ENCODE data around the gene SMAD4. TPM values are rescaled to one million over a fixed set of nuclear protein-coding genes. Genes with fewer than 3 reads are reported as not detected.

Gene SMAD4
- polyA plus RNA-seq, 3 donors, result 21.0 to 34.0 (median 29.1) TPM

- H3K9ac ChIP-seq (ENCODE audit: insufficient read depth, low read length, poor library complexity, severe bottlenecking), result peak overlapping the region; percentile 86
- peaks cover 49% of the 10 kb centered on the region for H4K20me1 ChIP-seq (ENCODE audit: insufficient read depth, low read length)
- H3K4me1 ChIP-seq (ENCODE audit: control insufficient read depth in 1 of 2, insufficient read depth in 2 of 2, low read length in 2 of 2), result peaks cover 36 to 47% of the 10 kb centered on the region in 2 donors
- Mint-ChIP-seq H3K27ac (peak overlapping the region; percentile 89 to 96 (median 92)), H3K36me3 (peaks cover 15 to 22% of the 10 kb centered on the region in 2 donors), H3K9me3 (peaks cover 0 to 1% (median 0%) of the 10 kb centered on the region in 7 donors), H3K4me3 (peak overlapping the region; percentile 89 to 99), H3K27me3 (ENCODE audit: low read depth in 3 of 3) (no peaks in the 10 kb centered on the region), H3K4me1 (peaks cover 55% of the 10 kb centered on the region)
- H2AFZ ChIP-seq (ENCODE audit: insufficient read depth, low read depth, low read length, poor library complexity, severe bottlenecking), result peak overlapping the region; percentile 86
- H3K9me3 ChIP-seq (replicated peaks in 1 of 2; ENCODE audit: control insufficient read depth in 1 of 2, insufficient read depth in 1 of 2, low read length in 2 of 2), result no peaks in the 10 kb centered on the region
- peak overlapping the region; percentile 77 for H3K4me2 ChIP-seq (replicated peaks; ENCODE audit: extremely low read depth, low read length, poor library complexity, severe bottlenecking)
- peaks cover 62% of the 10 kb centered on the region for H3K79me2 ChIP-seq (ENCODE audit: insufficient read depth, low read length)
- H3K36me3 ChIP-seq (replicated peaks in 1 of 2; ENCODE audit: control insufficient read depth in 1 of 2, insufficient read depth in 2 of 2, low read length in 2 of 2), result no peaks in the 10 kb centered on the region
- no peaks in the 10 kb centered on the region for H3K27me3 ChIP-seq (ENCODE audit: control insufficient read depth in 2 of 2, insufficient read depth in 2 of 2, low read length in 2 of 2)
- intact Hi-C loops (cut with micrococcal nuclease), result loop anchor here (5.0 to 10.0 kb wide), 3 partner anchors 63 to 226 kb away; partner anchors contain the start of genes ELAC1 (in 1 of the 2) and ME2 (in 1 of the 2)
- TF ChIP-seq, protein P1, sequence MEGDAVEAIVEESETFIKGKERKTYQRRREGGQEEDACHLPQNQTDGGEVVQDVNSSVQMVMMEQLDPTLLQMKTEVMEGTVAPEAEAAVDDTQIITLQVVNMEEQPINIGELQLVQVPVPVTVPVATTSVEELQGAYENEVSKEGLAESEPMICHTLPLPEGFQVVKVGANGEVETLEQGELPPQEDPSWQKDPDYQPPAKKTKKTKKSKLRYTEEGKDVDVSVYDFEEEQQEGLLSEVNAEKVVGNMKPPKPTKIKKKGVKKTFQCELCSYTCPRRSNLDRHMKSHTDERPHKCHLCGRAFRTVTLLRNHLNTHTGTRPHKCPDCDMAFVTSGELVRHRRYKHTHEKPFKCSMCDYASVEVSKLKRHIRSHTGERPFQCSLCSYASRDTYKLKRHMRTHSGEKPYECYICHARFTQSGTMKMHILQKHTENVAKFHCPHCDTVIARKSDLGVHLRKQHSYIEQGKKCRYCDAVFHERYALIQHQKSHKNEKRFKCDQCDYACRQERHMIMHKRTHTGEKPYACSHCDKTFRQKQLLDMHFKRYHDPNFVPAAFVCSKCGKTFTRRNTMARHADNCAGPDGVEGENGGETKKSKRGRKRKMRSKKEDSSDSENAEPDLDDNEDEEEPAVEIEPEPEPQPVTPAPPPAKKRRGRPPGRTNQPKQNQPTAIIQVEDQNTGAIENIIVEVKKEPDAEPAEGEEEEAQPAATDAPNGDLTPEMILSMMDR (IDR thresholded peaks at IDR 0.05), result no peak
- peak overlapping the region; percentile 75 to 89 (median 78) for H3K4me3 ChIP-seq (replicated peaks in 1 of 3; ENCODE audit: low read depth in 2 of 3, low read length in 3 of 3)
- peak overlapping the region; percentile 82 to 89 for H3K27ac ChIP-seq (ENCODE audit: low read depth in 1 of 2, low read length in 2 of 2)
- under 1% methylated on average over 58 of the region's 66 CpGs for WGBS (ENCODE audit: insufficient coverage)
- DNase-seq, result peak; percentile 23 to 55 (median 32)
Measured at GRCh38 chr18:51030537-51031258, 685 bp downstream of the SMAD4 start.

GRCh38 chr18:51032193-51032592 lies 2.2 kb downstream of the SMAD4 start:
- peak overlapping the region in 1 of 2 donors; percentile 38 for H3K27ac ChIP-seq (ENCODE audit: low read depth in 1 of 2, low read length in 2 of 2)
- intact Hi-C loops (cut with micrococcal nuclease), result loop anchor here (5.0 to 10.0 kb wide), 3 partner anchors 65 to 227 kb away; partner anchors contain the start of genes ELAC1 (in 1 of the 2) and ME2 (in 1 of the 2)
- H3K4me3 ChIP-seq (replicated peaks in 1 of 3; ENCODE audit: low read depth in 2 of 3, low read length in 3 of 3), result peak overlapping the region in 1 of 3 experiments; percentile 75

More at GRCh38 chr18:51032193-51032592, 2.2 kb downstream of the SMAD4 start:
- TF ChIP-seq, protein P1 (IDR thresholded peaks at IDR 0.05), result no peak
- Histone ChIP-seq H4K20me1 (ENCODE audit: insufficient read depth, low read length) (peaks cover 64% of the 10 kb centered on the region), H3K36me3 (replicated peaks in 1 of 2; ENCODE audit: control insufficient read depth in 1 of 2, insufficient read depth in 2 of 2, low read length in 2 of 2) (peaks cover 0 to 4% of the 10 kb centered on the region in 2 donors), H3K79me2 (ENCODE audit: insufficient read depth, low read length) (peaks cover 77% of the 10 kb centered on the region), H3K9me3 (replicated peaks in 1 of 2; ENCODE audit: control insufficient read depth in 1 of 2, insufficient read depth in 1 of 2, low read length in 2 of 2) (no peaks in the 10 kb centered on the region), H3K27me3 (ENCODE audit: control insufficient read depth in 2 of 2, insufficient read depth in 2 of 2, low read length in 2 of 2) (no peaks in the 10 kb centered on the region), H3K9ac (ENCODE audit: insufficient read depth, low read length, poor library complexity, severe bottlenecking) (no peak overlapping the region), H3K4me2 (replicated peaks; ENCODE audit: extremely low read depth, low read length, poor library complexity, severe bottlenecking) (peak overlapping the region; percentile 77), H3K4me1 (ENCODE audit: control insufficient read depth in 1 of 2, insufficient read depth in 2 of 2, low read length in 2 of 2) (peaks cover 32 to 42% of the 10 kb centered on the region in 2 donors), H2AFZ (ENCODE audit: insufficient read depth, low read depth, low read length, poor library complexity, severe bottlenecking) (no peak overlapping the region)
- whole genome bisulfite sequencing (ENCODE audit: insufficient coverage), result 33% methylated on average over 1 of the region's 5 CpGs
- Mint-ChIP-seq H3K27me3 (ENCODE audit: low read depth in 3 of 3) (no peaks in the 10 kb centered on the region), H3K9me3 (peaks cover 0 to 1% (median 0%) of the 10 kb centered on the region in 7 donors), H3K36me3 (peaks cover 15 to 22% of the 10 kb centered on the region in 2 donors), H3K4me3 (peak overlapping the region; percentile 7 to 51), H3K27ac (peak overlapping the region in 2 of 7 donors; percentile 13 to 65), H3K4me1 (peaks cover 61% of the 10 kb centered on the region)
- no peak for DNase-seq
